ENCODE data around the gene P2RY8. TPM values are rescaled to one million over a fixed set of nuclear protein-coding genes. Genes with fewer than 3 reads are reported as not detected.

The P2RY8 gene
- total and polyA plus RNA-seq, 10 of the 15 experiments (the other 5 are each of a cell fraction or from before 2014, with no cell fraction given): 2.0 to 64.4 (median 36.5) TPM

- intact Hi-C loops (cut with micrococcal nuclease; ENCODE audit: unreplicated experiment) (no loop called here), in situ Hi-C loops (cut with MboI) (no loop called here)
- ChIA-PET POLR2A (no interaction called here), SMC1A (ENCODE audit: uncharacterized antibody, unreplicated experiment) (no interaction called here), CTCF (no interaction called here), RAD21 (ENCODE audit: unreplicated experiment) (no interaction called here)
- TF ChIP-seq, protein P1, sequence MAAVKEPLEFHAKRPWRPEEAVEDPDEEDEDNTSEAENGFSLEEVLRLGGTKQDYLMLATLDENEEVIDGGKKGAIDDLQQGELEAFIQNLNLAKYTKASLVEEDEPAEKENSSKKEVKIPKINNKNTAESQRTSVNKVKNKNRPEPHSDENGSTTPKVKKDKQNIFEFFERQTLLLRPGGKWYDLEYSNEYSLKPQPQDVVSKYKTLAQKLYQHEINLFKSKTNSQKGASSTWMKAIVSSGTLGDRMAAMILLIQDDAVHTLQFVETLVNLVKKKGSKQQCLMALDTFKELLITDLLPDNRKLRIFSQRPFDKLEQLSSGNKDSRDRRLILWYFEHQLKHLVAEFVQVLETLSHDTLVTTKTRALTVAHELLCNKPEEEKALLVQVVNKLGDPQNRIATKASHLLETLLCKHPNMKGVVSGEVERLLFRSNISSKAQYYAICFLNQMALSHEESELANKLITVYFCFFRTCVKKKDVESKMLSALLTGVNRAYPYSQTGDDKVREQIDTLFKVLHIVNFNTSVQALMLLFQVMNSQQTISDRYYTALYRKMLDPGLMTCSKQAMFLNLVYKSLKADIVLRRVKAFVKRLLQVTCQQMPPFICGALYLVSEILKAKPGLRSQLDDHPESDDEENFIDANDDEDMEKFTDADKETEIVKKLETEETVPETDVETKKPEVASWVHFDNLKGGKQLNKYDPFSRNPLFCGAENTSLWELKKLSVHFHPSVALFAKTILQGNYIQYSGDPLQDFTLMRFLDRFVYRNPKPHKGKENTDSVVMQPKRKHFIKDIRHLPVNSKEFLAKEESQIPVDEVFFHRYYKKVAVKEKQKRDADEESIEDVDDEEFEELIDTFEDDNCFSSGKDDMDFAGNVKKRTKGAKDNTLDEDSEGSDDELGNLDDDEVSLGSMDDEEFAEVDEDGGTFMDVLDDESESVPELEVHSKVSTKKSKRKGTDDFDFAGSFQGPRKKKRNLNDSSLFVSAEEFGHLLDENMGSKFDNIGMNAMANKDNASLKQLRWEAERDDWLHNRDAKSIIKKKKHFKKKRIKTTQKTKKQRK (IDR thresholded peaks at IDR 0.05; ENCODE audit: low read depth, low read length): no peak
- TF ChIP-seq POLR2AphosphoS2 (IDR thresholded peaks at IDR 0.05; ENCODE audit: low read depth, low read length): peak; percentile 72; the same call in 1 of the 2 replicates
- TF ChIP-seq POLR2AphosphoS5 (IDR thresholded peaks at IDR 0.05; ENCODE audit: low read length): 0 out of 2 replicates have a peak, but pooled peaks have one; percentile 15
- 82% methylated on average over 15 of the region's 19 CpGs for WGBS (ENCODE audit: insufficient coverage, insufficient replicate concordance, low lambda C conversion rate, missing lambda C conversion rate)
- FAIRE-seq (no peak), ATAC-seq (peak; percentile 6; the same call in 1 of the 3 replicates), DNase-seq (ENCODE audit: low read depth, low spot score) (no peak)
- H4K20me1 ChIP-seq (ENCODE audit: control insufficient read depth, insufficient read depth): no peaks in the 10 kb centered on the region
- H3K36me3 ChIP-seq (ENCODE audit: control insufficient read depth in 2 of 2, insufficient read depth in 2 of 2, low read length in 1 of 2): peaks cover 30 to 32% of the 10 kb centered on the region in 2 experiments
- TSS peak; percentile 56 for BruUV-seq (replicated peaks)
- no peaks in the 10 kb centered on the region for H3K4me1 ChIP-seq (ENCODE audit: control insufficient read depth, insufficient read depth, low read length)
- H3K9ac ChIP-seq (ENCODE audit: control insufficient read depth, insufficient read depth, low read length): no peak overlapping the region
- H3K79me2 ChIP-seq (ENCODE audit: control insufficient read depth, insufficient read depth, low read length): no peaks in the 10 kb centered on the region
- H3K9me3 ChIP-seq (replicated peaks; ENCODE audit: control insufficient read depth, insufficient read depth, low read length): peaks cover 23% of the 10 kb centered on the region
- no peak overlapping the region for H3K4me2 ChIP-seq (ENCODE audit: control insufficient read depth, insufficient read depth)
- H3K4me3 ChIP-seq: no peak overlapping the region
- H3K27me3 ChIP-seq (replicated peaks in 1 of 2; ENCODE audit: control insufficient read depth in 2 of 2, insufficient read depth in 2 of 2, low read length in 1 of 2): no peaks in the 10 kb centered on the region
- no peak overlapping the region for H2AFZ ChIP-seq (ENCODE audit: control insufficient read depth, low read depth, low read length)
- no peak overlapping the region for H3K27ac ChIP-seq (ENCODE audit: control insufficient read depth, insufficient read depth)
These were observed 117.2 kb downstream of the P2RY8 start for GRCh38 chrX:1419545-1420355.
